Neuronal stem cell (in vitro differentiated cells): ENCODE data around the gene SERPINB6.
"Not testable (repeated sequence)": the region's sequence is repeated elsewhere in the genome, so short reads cannot be mapped to it uniquely, and the experiment has no call there.

Experiments used
- DNase-seq: peaks from one replicate; pipeline ENCODE4 v3.0.0-alpha.2; 2013; ENCODE audit warnings: low spot score
- H2AFZ ChIP-seq: one replicate; pipeline ENCODE4 v1.6.1; 2013; ENCODE audit warnings: mild to moderate bottlenecking, low read length, inconsistent platforms
- H2AK5ac ChIP-seq: 2 replicates; pipeline ENCODE4 v1.6.1; 2013; ENCODE audit warnings: low read depth, mild to moderate bottlenecking, inconsistent platforms, low read length, moderate library complexity, mixed read lengths
- H2BK120ac ChIP-seq: 2 replicates; pipeline ENCODE4 v1.6.1; 2013; ENCODE audit warnings: low read depth, mild to moderate bottlenecking, inconsistent platforms, low read length, moderate library complexity, mixed read lengths
- H2BK12ac ChIP-seq: one replicate; pipeline ENCODE4 v1.6.1; 2013; ENCODE audit warnings: low read length, inconsistent platforms
- H2BK15ac ChIP-seq: 2 replicates; pipeline ENCODE4 v1.6.1; 2013; ENCODE audit warnings: mild to moderate bottlenecking, low read length, inconsistent platforms, mixed read lengths
- H2BK5ac ChIP-seq: one replicate; pipeline ENCODE4 v1.6.1; 2013; ENCODE audit warnings: inconsistent platforms, mild to moderate bottlenecking, low read length, moderate library complexity
- H3K14ac ChIP-seq: one replicate; pipeline ENCODE4 v1.6.1; 2013; ENCODE audit warnings: low read length, inconsistent platforms
- H3K18ac ChIP-seq: 2 replicates; pipeline ENCODE4 v1.6.1; 2013; ENCODE audit warnings: low read length, inconsistent platforms
- H3K23ac ChIP-seq: 2 replicates; pipeline ENCODE4 v1.6.1; 2013; ENCODE audit warnings: low read depth, mild to moderate bottlenecking, mixed read lengths, low read length, inconsistent platforms; ENCODE audit not compliant: poor library complexity
- H3K27ac ChIP-seq: replicated peaks from 3 replicates; pipeline ENCODE4 v1.5.1; 2013; ENCODE audit warnings: low read length, inconsistent platforms
- H3K27me3 ChIP-seq, 3 experiments: 2 replicates each; pipeline ENCODE4 v1.6.1; 2013; ENCODE audit warnings: low read length in 3 of 3, mild to moderate bottlenecking in 2 of 3, inconsistent platforms in 1 of 3, low read depth in 1 of 3, mixed read lengths in 1 of 3, moderate library complexity in 1 of 3; ENCODE audit not compliant: control insufficient read depth in 3 of 3, insufficient read depth in 3 of 3
- H3K36me3 ChIP-seq, 2 donors: replicated peaks in 1 of 2; 2 replicates each; pipeline ENCODE4 v1.6.1; 2013; ENCODE audit warnings: low read length in 2 of 2; ENCODE audit not compliant: control insufficient read depth in 2 of 2, insufficient read depth in 2 of 2
- H3K4ac ChIP-seq: 2 replicates; pipeline ENCODE4 v1.6.1; 2013; ENCODE audit warnings: inconsistent platforms, mild to moderate bottlenecking, low read length, moderate library complexity
- H3K4me1 ChIP-seq, 2 donors: 1 replicate in 1 of 2; 2 replicates in 1 of 2; pipeline ENCODE4 v1.6.1; 2013; ENCODE audit warnings: low read length in 2 of 2, low read depth in 1 of 2; ENCODE audit not compliant: control insufficient read depth in 2 of 2, insufficient read depth in 1 of 2
- H3K4me2 ChIP-seq: one replicate; pipeline ENCODE4 v1.6.1; 2013; ENCODE audit warnings: mild to moderate bottlenecking, low read length, inconsistent platforms; ENCODE audit not compliant: insufficient read depth, poor library complexity, severe bottlenecking
- H3K4me3 ChIP-seq, 2 donors: 2 replicates each; pipeline ENCODE4 v1.5.1; 2013; ENCODE audit warnings: low read length in 2 of 2, mild to moderate bottlenecking in 2 of 2, inconsistent platforms in 1 of 2, moderate library complexity in 1 of 2
- H3K79me1 ChIP-seq: one replicate; pipeline ENCODE4 v1.6.1; 2013; ENCODE audit warnings: low read depth, mild to moderate bottlenecking, inconsistent platforms, low read length, moderate library complexity
- H3K9ac ChIP-seq: one replicate; pipeline ENCODE4 v1.6.1; 2013; ENCODE audit warnings: mild to moderate bottlenecking, low read depth, low read length, inconsistent platforms; ENCODE audit not compliant: poor library complexity
- H3K9me3 ChIP-seq, 2 donors: replicated peaks in 1 of 2; 2 replicates each; pipeline versions ENCODE3 to v1.6.1; 2013; ENCODE audit warnings: low read length in 2 of 2, mild to moderate bottlenecking in 2 of 2, inconsistent platforms in 1 of 2, low read depth in 1 of 2, mixed read lengths in 1 of 2, moderate library complexity in 1 of 2; ENCODE audit not compliant: control insufficient read depth in 2 of 2, insufficient read depth in 1 of 2
- H4K8ac ChIP-seq: one replicate; pipeline ENCODE4 v1.6.1; 2013; ENCODE audit warnings: low read depth, mild to moderate bottlenecking, inconsistent platforms, low read length, moderate library complexity
- H4K91ac ChIP-seq: one replicate; pipeline ENCODE4 v1.6.1; 2013; ENCODE audit warnings: low read length, low read depth, mild to moderate bottlenecking, inconsistent platforms; ENCODE audit not compliant: poor library complexity
- WGBS, 2 donors: extraction: QIAGEN DNeasy Blood & Tissue Kit; methylation state at CpG; one replicate each; pipeline ENCODE4 v1.1.7; 2013; ENCODE audit warnings: missing lambda C conversion rate in 2 of 2, mixed read lengths in 1 of 2; ENCODE audit not compliant: insufficient read length in 2 of 2, insufficient replicate concordance in 1 of 2; ENCODE audit errors: extremely low coverage in 2 of 2; 5-methylcytosine and 5-hydroxymethylcytosine counted together

SERPINB6 gene

GRCh38 chr6:2932911-2933310, 38.5 kb downstream of the SERPINB6 start:
- H2BK5ac ChIP-seq, H2AK5ac ChIP-seq, H2AFZ ChIP-seq, H3K36me3 ChIP-seq, H4K91ac ChIP-seq, H3K9ac ChIP-seq, H4K8ac ChIP-seq, H3K4me2 ChIP-seq, H2BK120ac ChIP-seq, DNase-seq, H3K23ac ChIP-seq, H3K18ac ChIP-seq, H3K9me3 ChIP-seq, H3K4me1 ChIP-seq, H3K27ac ChIP-seq, H3K79me1 ChIP-seq, H3K27me3 ChIP-seq, H2BK15ac ChIP-seq, H2BK12ac ChIP-seq, H3K4ac ChIP-seq, H3K14ac ChIP-seq, H3K4me3 ChIP-seq: not testable (repeated sequence)
- no CpG with 5 or more reads among the region's 11 CpGs for WGBS, 2 donors

GRCh38 chr6:2931970-2932748, 39.2 kb downstream of the SERPINB6 start:
- WGBS, 2 donors = no CpG with 5 or more reads among the region's 11 CpGs
- H2BK15ac ChIP-seq = no peak overlapping the region
- peak; percentile 85 for DNase-seq
- no peak overlapping the region for H3K4me2 ChIP-seq
- no peaks in the 10 kb centered on the region for H3K4me1 ChIP-seq
- H4K8ac ChIP-seq = no peak overlapping the region
- no peak overlapping the region for H2BK120ac ChIP-seq
- H3K27ac ChIP-seq = no peak overlapping the region
- H3K27me3 ChIP-seq = peaks cover 0 to 3% (median 0%) of the 10 kb centered on the region in 3 experiments
- no peak overlapping the region for H3K4me3 ChIP-seq
- no peak overlapping the region for H3K23ac ChIP-seq
- no peaks in the 10 kb centered on the region for H3K9me3 ChIP-seq
- H3K36me3 ChIP-seq = no peaks in the 10 kb centered on the region
- H3K14ac ChIP-seq = no peak overlapping the region
- no peak overlapping the region for H3K4ac ChIP-seq
- no peak overlapping the region for H4K91ac ChIP-seq
- no peak overlapping the region for H2BK12ac ChIP-seq
- H3K18ac ChIP-seq = no peak overlapping the region
- no peak overlapping the region for H2BK5ac ChIP-seq
- peak overlapping the region; percentile 11 for H2AFZ ChIP-seq
- H3K9ac ChIP-seq = no peak overlapping the region
- H3K79me1 ChIP-seq = peaks cover 2% of the 10 kb centered on the region
- H2AK5ac ChIP-seq = no peak overlapping the region

GRCh38 chr6:2931055-2931454, 40.3 kb downstream of the SERPINB6 start:
- Histone ChIP-seq H3K18ac (no peak overlapping the region), H4K91ac (no peak overlapping the region), H2BK5ac (no peak overlapping the region), H3K27me3 (peaks cover 0 to 3% (median 0%) of the 10 kb centered on the region in 3 experiments), H3K4me3 (no peak overlapping the region), H3K36me3 (no peaks in the 10 kb centered on the region), H2AK5ac (no peak overlapping the region), H2BK12ac (no peak overlapping the region), H3K4me2 (no peak overlapping the region), H3K14ac (no peak overlapping the region), H3K9me3 (no peaks in the 10 kb centered on the region), H2BK15ac (no peak overlapping the region), H3K4ac (no peak overlapping the region), H3K27ac (no peak overlapping the region), H3K4me1 (peaks cover 0 to 3% of the 10 kb centered on the region in 2 donors), H3K79me1 (peaks cover 2% of the 10 kb centered on the region), H3K9ac (no peak overlapping the region), H2AFZ (no peak overlapping the region), H4K8ac (no peak overlapping the region), H2BK120ac (no peak overlapping the region), H3K23ac (no peak overlapping the region)
- no peak for DNase-seq
- WGBS, 2 donors = no CpG with 5 or more reads among the region's 8 CpGs

- H3K4me1 ChIP-seq, H3K27me3 ChIP-seq, H4K91ac ChIP-seq, DNase-seq, H3K18ac ChIP-seq, H3K36me3 ChIP-seq, H3K23ac ChIP-seq, H2AK5ac ChIP-seq, H2BK5ac ChIP-seq, H3K9me3 ChIP-seq, H3K4me2 ChIP-seq, H2BK15ac ChIP-seq, H2BK120ac ChIP-seq, H4K8ac ChIP-seq, H3K4ac ChIP-seq, H3K79me1 ChIP-seq, H3K27ac ChIP-seq, H3K9ac ChIP-seq, H2AFZ ChIP-seq, H3K14ac ChIP-seq, H3K4me3 ChIP-seq, H2BK12ac ChIP-seq: not testable (repeated sequence)
- WGBS, 2 donors = no CpG with 5 or more reads among the region's 13 CpGs
These were observed 43.4 kb downstream of the SERPINB6 start for GRCh38 chr6:2927931-2928330.
